Stimulated activated CD8-positive, alpha-beta memory T cell treated with anti-CD3 and anti-CD28 coated beads, Interleukin-12 subunit alpha, Interleukin-12 subunit beta, amount 100 ng/mL, for 24 hours (primary cell): ENCODE measurements around the gene UFL1.
"Not testable (repeated sequence)": the region's sequence is repeated elsewhere in the genome, so short reads cannot be mapped to it uniquely, and the experiment has no call there.

Experiments used
- DNase-seq: peaks from one replicate; pipeline ENCODE4 v3.0.0-alpha.2; 2020; ENCODE audit errors: extremely low read depth

The UFL1 gene

GRCh38 chr6:96521644-96522464 lies at the start of gene UFL1:
TSS of gene UFL1 (plus strand) at chr6:96521806. CDS start at chr6:96521874, 68 bp downstream.
- peak; percentile 88 for DNase-seq

- DNase-seq: not testable (repeated sequence)
Observed at GRCh38 chr6:96472291-96472690, 49.3 kb upstream of the UFL1 start.

- DNase-seq: no peak
Observed at GRCh38 chr6:96478695-96479094, 42.9 kb upstream of the UFL1 start.

GRCh38 chr6:96491926-96492325 lies 29.7 kb upstream of the UFL1 start:
- DNase-seq: no peak

GRCh38 chr6:96499781-96500180 lies 21.8 kb upstream of the UFL1 start:
- no peak for DNase-seq

- DNase-seq: no peak
Observed at GRCh38 chr6:96502915-96503314, 18.7 kb upstream of the UFL1 start.

GRCh38 chr6:96505363-96505762 lies 16.2 kb upstream of the UFL1 start:
- no peak for DNase-seq

- no peak for DNase-seq
Observed at GRCh38 chr6:96509281-96509680, 12.3 kb upstream of the UFL1 start.

GRCh38 chr6:96520171-96521115 lies 1.2 kb upstream of the UFL1 start:
- DNase-seq: no peak

GRCh38 chr6:96521306-96521643 lies 331 bp upstream of the UFL1 start:
- DNase-seq: no peak

- no peak for DNase-seq
Observed at GRCh38 chr6:96522465-96523009, 931 bp downstream of the UFL1 start.

GRCh38 chr6:96528193-96528592 lies 6.6 kb downstream of the UFL1 start:
- DNase-seq: no peak

- no peak for DNase-seq
Observed at GRCh38 chr6:96532399-96532798, 10.8 kb downstream of the UFL1 start.

GRCh38 chr6:96537726-96538125 lies 16.1 kb downstream of the UFL1 start:
- DNase-seq: no peak

GRCh38 chr6:96542702-96543101 lies 21.1 kb downstream of the UFL1 start:
- DNase-seq: no peak

GRCh38 chr6:96545882-96546281 lies 24.3 kb downstream of the UFL1 start:
- DNase-seq: no peak

- DNase-seq: no peak
Observed at GRCh38 chr6:96547654-96548053, 26.0 kb downstream of the UFL1 start.

GRCh38 chr6:96554558-96554957 lies 33.0 kb downstream of the UFL1 start:
- no peak for DNase-seq

- DNase-seq: not testable (repeated sequence)
Observed at GRCh38 chr6:96559740-96560139, 38.1 kb downstream of the UFL1 start.

- no peak for DNase-seq
Observed at GRCh38 chr6:96562886-96563285, 41.3 kb downstream of the UFL1 start, which contains the start of gene FHL5. TSS of gene FHL5 (plus strand) at chr6:96563128. CDS start at chr6:96603614, 40,486 bp downstream.

- no peak for DNase-seq
Observed at GRCh38 chr6:96563853-96564252, 42.2 kb downstream of the UFL1 start.

- no peak for DNase-seq
Observed at GRCh38 chr6:96570053-96570452, 48.4 kb downstream of the UFL1 start.
